ENCODE data around the gene ZNF768. TPM values are rescaled to one million over a fixed set of nuclear protein-coding genes. Genes with fewer than 3 reads are reported as not detected.

The ZNF768 gene
- total and polyA plus RNA-seq, 2 donors from 2014 or later = 36.2 to 46.9 TPM

GRCh38 chr16:30491229-30491628, 35.1 kb downstream of the ZNF768 start:
- Histone ChIP-seq H3K4me1 (ENCODE audit: control insufficient read depth in 2 of 3, insufficient read depth in 2 of 3, low read depth in 1 of 3, low read length in 3 of 3) (no peaks in the 10 kb centered on the region), H3K9ac (ENCODE audit: low read length in 3 of 3) (no peak overlapping the region), H3K4me3 (ENCODE audit: low read length in 3 of 3) (no peak overlapping the region), H3K36me3 (ENCODE audit: control insufficient read depth in 2 of 3, insufficient read depth in 3 of 3, low read length in 3 of 3) (no peaks in the 10 kb centered on the region), H3K9me3 (ENCODE audit: control insufficient read depth in 2 of 3, insufficient read depth in 1 of 3, low read length in 3 of 3) (no peaks in the 10 kb centered on the region), H3K27me3 (ENCODE audit: control insufficient read depth, insufficient read depth, low read length) (no peaks in the 10 kb centered on the region), H3K27ac (ENCODE audit: low read depth in 2 of 2, low read length in 2 of 2) (no peak overlapping the region)
- DNase-seq (no peak), FAIRE-seq (no peak)
- no peak for TF ChIP-seq CTCF (IDR thresholded peaks at IDR 0.05; ENCODE audit: borderline replicate concordance, extremely low read depth, insufficient read depth)
- intact Hi-C loops (cut with DNase I) = no loop called here

GRCh38 chr16:30490210-30490609, 36.2 kb downstream of the ZNF768 start:
- intact Hi-C loops (cut with DNase I) = no loop called here
- FAIRE-seq = no peak

GRCh38 chr16:30488764-30489605, 37.4 kb downstream of the ZNF768 start:
- no peak for TF ChIP-seq CTCF (IDR thresholded peaks at IDR 0.05; ENCODE audit: borderline replicate concordance, extremely low read depth, insufficient read depth)
- no peak for FAIRE-seq
- intact Hi-C loops (cut with DNase I) = no loop called here

More at GRCh38 chr16:30490210-30490609, 36.2 kb downstream of the ZNF768 start:
- Histone ChIP-seq H3K4me3 (ENCODE audit: low read length in 3 of 3) (no peak overlapping the region), H3K27ac (ENCODE audit: low read depth in 2 of 2, low read length in 2 of 2) (no peak overlapping the region), H3K9ac (ENCODE audit: low read length in 3 of 3) (no peak overlapping the region), H3K9me3 (ENCODE audit: control insufficient read depth in 2 of 3, insufficient read depth in 1 of 3, low read length in 3 of 3) (no peaks in the 10 kb centered on the region), H3K27me3 (ENCODE audit: control insufficient read depth, insufficient read depth, low read length) (no peaks in the 10 kb centered on the region), H3K4me1 (ENCODE audit: control insufficient read depth in 2 of 3, insufficient read depth in 2 of 3, low read depth in 1 of 3, low read length in 3 of 3) (no peaks in the 10 kb centered on the region), H3K36me3 (ENCODE audit: control insufficient read depth in 2 of 3, insufficient read depth in 3 of 3, low read length in 3 of 3) (no peaks in the 10 kb centered on the region)
- no peak for TF ChIP-seq CTCF (IDR thresholded peaks at IDR 0.05; ENCODE audit: borderline replicate concordance, extremely low read depth, insufficient read depth)
- DNase-seq = no peak

More at GRCh38 chr16:30488764-30489605, 37.4 kb downstream of the ZNF768 start:
- no peaks in the 10 kb centered on the region for H3K36me3 ChIP-seq (ENCODE audit: control insufficient read depth in 2 of 3, insufficient read depth in 3 of 3, low read length in 3 of 3)
- H3K27ac ChIP-seq (ENCODE audit: low read depth in 2 of 2, low read length in 2 of 2) = no peak overlapping the region
- no peaks in the 10 kb centered on the region for H3K4me1 ChIP-seq (ENCODE audit: control insufficient read depth in 2 of 3, insufficient read depth in 2 of 3, low read depth in 1 of 3, low read length in 3 of 3)
- H3K9ac ChIP-seq (ENCODE audit: low read length in 3 of 3) = no peak overlapping the region
- no peak for DNase-seq
- no peaks in the 10 kb centered on the region for H3K9me3 ChIP-seq (ENCODE audit: control insufficient read depth in 2 of 3, insufficient read depth in 1 of 3, low read length in 3 of 3)
- H3K4me3 ChIP-seq (ENCODE audit: low read length in 3 of 3) = no peak overlapping the region
- H3K27me3 ChIP-seq (ENCODE audit: control insufficient read depth, insufficient read depth, low read length) = no peaks in the 10 kb centered on the region
